Loucy (cell line): ENCODE data around the gene BCL2L11.

Experiments
- CTCF ChIP-seq: fragments of 200-600 bp; sonication (generic); conservative IDR thresholded peaks from 2 replicates; pipeline ENCODE4 v1.5.1; 2014; ENCODE audit warnings: mild to moderate bottlenecking, antibody characterized with exemption, low read length
- EZH2phosphoT487 ChIP-seq: fragments of 200-600 bp; IDR thresholded peaks from 2 replicates; pipeline ENCODE4 v1.6.1; 2018; ENCODE audit warnings: antibody characterized with exemption, mild to moderate bottlenecking, moderate library complexity, borderline replicate concordance

- TF ChIP-seq CTCF (no peak), EZH2phosphoT487 (no peak)
Measured at GRCh38 chr2:111171337-111171930, 50.7 kb downstream of the BCL2L11 start.
